Testis (tissue), 3 donors: ENCODE data around the gene TRIM46. TPM values are rescaled to one million over a fixed set of nuclear protein-coding genes. Genes with fewer than 3 reads are reported as not detected.

Source experiments
- DNase-seq: peaks from one replicate; pipeline ENCODE4 v3.0.0-alpha.2; 2019
- H3K27ac ChIP-seq, 2 donors: fragments of 200-600 bp; sonication (generic); one replicate each; pipeline ENCODE4 v1.5.1; 2019
- H3K27me3 ChIP-seq: fragments of 200-600 bp; sonication (generic); one replicate; pipeline ENCODE4 v1.5.1; 2019
- H3K36me3 ChIP-seq: fragments of 200-600 bp; sonication (generic); one replicate; pipeline ENCODE4 v1.5.1; 2017; ENCODE audit warnings: low read depth; ENCODE audit errors: missing control alignments
- H3K4me1 ChIP-seq: fragments of 200-600 bp; sonication (generic); one replicate; pipeline ENCODE4 v1.5.1; 2019
- H3K4me3 ChIP-seq, 2 donors: fragments of 200-600 bp; sonication (generic); one replicate each; pipeline ENCODE4 v1.5.1; 2017 to 2019
- H3K9me3 ChIP-seq: fragments of 200-600 bp; sonication (generic); one replicate; pipeline ENCODE4 v1.5.1; 2017
- POLR2A ChIP-seq: fragments of 450-650 bp; IDR thresholded peaks from one replicate; pipeline ENCODE4 v1.6.1; 2017; ENCODE audit warnings: antibody characterized with exemption, mild to moderate bottlenecking, moderate library complexity
- WGBS, 2 donors: methylation state at CpG; one replicate each; pipeline ENCODE4 v1.1.5; 2018; 5-methylcytosine and 5-hydroxymethylcytosine counted together
- intact Hi-C: fragments of 100-400 bp; cut with DNase I; formaldehyde crosslinking; loops from one replicate; pipeline ENCODE4 v1.15.1; 2023; ENCODE audit warnings: low total_unique reads
- polyA plus RNA-seq: library from polyadenylated mRNA; stranded (reverse); fragments of 350-450 nt; fragmentation: Illumina TruSeq; extraction: RNeasy Lipid Tissue Mini Kit (QIAGEN cat#74804); gene quantifications from one replicate; pipeline ENCODE4 v1.2.3, GENCODE V29; 2014; ENCODE audit warnings: low read depth, low replicate concordance; ENCODE audit not compliant: insufficient read depth
- total RNA-seq, 2 donors: library from RNA; depleted of rRNA; stranded (reverse); fragments of >200 nt; gene quantifications; one replicate each; pipeline ENCODE4 v1.2.3, GENCODE V29; 2016
- TF ChIP-seq, protein P1 (sequence below), 3 experiments: fragments of 450-650 bp in 2 of 3; fragments of 200-600 bp in 1 of 3; sonication (generic) in 1 of 3; IDR thresholded peaks; one replicate each; pipeline ENCODE4 v1.5.1; 2016 to 2019; ENCODE audit warnings: antibody characterized with exemption in 3 of 3, mild to moderate bottlenecking in 2 of 3, moderate library complexity in 1 of 3

Gene TRIM46
- total and polyA plus RNA-seq, 3 donors from 2014 or later, result 3.7 to 4.0 (median 3.9) TPM

DNA sequence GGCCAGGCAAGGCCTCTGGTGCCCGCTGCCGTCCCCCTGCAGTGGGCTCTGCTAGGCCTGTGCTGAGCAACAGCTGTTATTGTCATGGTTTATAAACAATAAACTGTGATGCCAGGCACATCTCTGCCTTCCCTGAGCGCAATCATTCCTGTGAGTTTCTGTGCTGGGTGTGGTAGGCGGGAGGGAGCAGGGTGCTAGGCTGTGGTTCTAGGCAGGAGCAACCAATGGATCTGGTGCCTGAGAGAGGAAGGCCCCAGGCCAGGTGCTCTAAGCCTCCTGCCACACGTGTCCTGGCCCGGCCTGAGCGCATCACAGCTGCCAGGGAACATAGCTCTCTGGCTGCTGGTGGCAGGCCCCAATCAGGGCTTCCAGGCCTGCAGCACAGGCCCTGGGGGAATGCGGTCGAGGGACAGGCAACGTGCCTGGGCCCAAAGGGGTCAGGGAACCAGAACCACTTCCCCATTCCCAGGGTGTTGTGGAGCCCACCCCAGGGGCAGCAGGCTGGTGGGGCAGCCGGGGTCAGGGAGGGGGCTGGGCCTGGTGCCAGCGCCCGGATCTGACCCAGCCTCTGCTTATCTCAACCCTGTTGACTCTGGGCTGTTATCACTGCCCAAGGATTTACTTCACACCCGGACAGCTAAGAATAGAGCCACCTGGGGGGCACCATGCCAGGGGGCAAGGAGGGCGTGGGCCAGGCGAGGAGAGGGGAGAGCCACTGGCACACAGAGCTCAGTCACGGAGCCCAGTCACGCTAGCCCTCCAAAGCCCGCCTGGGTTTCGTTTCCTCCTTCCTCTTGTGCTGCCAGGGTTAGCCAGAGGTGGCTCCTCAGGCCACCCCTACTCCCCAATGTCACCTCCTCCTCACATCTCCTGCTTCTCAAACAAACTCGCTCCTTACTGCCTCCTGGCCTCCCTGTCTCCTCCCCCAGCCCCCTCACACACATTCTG lies 11.5 kb downstream of the TRIM46 start:
- intact Hi-C loops, result no loop called here
- 70 to 84% methylated on average over 12 to 21 of the region's 21 CpGs for WGBS, 2 donors
- Histone ChIP-seq H3K27ac (no peak overlapping the region), H3K27me3 (no peaks in the 10 kb centered on the region), H3K4me1 (no peaks in the 10 kb centered on the region), H3K4me3 (no peak overlapping the region), H3K36me3 (no peaks in the 10 kb centered on the region), H3K9me3 (no peaks in the 10 kb centered on the region)
- no peak for TF ChIP-seq POLR2A
- TF ChIP-seq, protein P1, sequence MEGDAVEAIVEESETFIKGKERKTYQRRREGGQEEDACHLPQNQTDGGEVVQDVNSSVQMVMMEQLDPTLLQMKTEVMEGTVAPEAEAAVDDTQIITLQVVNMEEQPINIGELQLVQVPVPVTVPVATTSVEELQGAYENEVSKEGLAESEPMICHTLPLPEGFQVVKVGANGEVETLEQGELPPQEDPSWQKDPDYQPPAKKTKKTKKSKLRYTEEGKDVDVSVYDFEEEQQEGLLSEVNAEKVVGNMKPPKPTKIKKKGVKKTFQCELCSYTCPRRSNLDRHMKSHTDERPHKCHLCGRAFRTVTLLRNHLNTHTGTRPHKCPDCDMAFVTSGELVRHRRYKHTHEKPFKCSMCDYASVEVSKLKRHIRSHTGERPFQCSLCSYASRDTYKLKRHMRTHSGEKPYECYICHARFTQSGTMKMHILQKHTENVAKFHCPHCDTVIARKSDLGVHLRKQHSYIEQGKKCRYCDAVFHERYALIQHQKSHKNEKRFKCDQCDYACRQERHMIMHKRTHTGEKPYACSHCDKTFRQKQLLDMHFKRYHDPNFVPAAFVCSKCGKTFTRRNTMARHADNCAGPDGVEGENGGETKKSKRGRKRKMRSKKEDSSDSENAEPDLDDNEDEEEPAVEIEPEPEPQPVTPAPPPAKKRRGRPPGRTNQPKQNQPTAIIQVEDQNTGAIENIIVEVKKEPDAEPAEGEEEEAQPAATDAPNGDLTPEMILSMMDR (IDR thresholded peaks at IDR 0.05), result no peak
- no peak for DNase-seq

DNA sequence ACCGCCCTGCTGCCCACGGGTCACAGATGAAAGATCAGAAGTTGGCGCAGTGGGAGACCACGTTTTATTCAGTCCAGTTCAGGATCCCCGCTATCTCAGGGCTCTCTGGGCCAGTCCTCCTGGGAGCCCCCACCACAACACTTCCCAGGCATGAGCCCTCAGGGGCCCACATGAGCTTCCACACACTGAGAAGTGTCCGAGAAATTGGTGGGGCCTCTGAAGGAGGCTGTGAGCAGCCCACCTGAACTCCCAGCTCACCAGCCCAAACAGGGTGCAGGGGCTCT lies 12.1 kb downstream of the TRIM46 start:
- H3K27ac ChIP-seq, result no peak overlapping the region
- no peak overlapping the region for H3K4me3 ChIP-seq
- no peaks in the 10 kb centered on the region for H3K9me3 ChIP-seq
- WGBS, 2 donors, result 65 to 71% methylated on average over 5 to 6 of the region's 6 CpGs
- DNase-seq, result no peak
- H3K4me1 ChIP-seq, result no peaks in the 10 kb centered on the region
- H3K36me3 ChIP-seq, result no peaks in the 10 kb centered on the region
- intact Hi-C loops, result no loop called here
- no peaks in the 10 kb centered on the region for H3K27me3 ChIP-seq
- TF ChIP-seq POLR2A, result no peak
- TF ChIP-seq, protein P1 (IDR thresholded peaks at IDR 0.05), result no peak

DNA sequence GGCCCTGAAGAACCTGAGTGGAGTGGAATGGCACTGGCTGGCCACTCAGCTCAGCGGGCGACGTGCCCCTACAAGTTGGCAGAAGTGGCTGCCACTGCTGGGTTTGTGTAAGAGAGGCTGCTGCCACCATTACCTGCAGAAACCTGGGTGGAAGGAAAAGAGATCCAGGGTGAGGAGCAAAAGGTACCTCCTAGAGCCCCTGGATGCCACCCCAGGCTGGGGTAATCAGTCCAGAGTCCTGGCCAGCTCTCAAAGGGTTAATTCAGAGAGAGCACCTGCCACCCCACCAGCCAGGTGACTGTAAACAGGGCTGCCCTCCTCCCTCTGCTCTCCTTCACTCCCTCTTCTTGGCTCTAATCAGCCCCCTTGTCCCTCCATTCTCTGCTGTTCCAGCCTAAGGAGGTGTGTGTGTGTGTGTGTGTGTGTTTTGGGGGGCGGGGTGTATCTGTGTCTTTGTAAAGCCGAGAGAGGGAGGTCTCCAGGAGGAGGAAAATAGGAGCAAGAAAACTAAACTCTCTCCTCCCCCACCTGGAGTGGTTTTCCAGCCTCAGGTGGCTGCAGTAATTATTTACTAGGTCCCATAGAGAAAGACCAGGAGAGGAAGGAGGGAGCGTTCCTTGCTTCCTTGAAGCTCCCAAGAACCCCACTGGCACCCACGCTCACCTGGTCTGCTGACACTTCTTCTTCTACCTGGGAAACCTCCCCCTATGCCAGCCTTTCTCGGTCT lies 12.6 kb downstream of the TRIM46 start:
- intact Hi-C loops, result no loop called here
- H3K27me3 ChIP-seq, result no peaks in the 10 kb centered on the region
- H3K36me3 ChIP-seq, result no peaks in the 10 kb centered on the region
- no peak for DNase-seq
- H3K27ac ChIP-seq, result no peak overlapping the region
- TF ChIP-seq POLR2A, result no peak
- TF ChIP-seq, protein P1 (IDR thresholded peaks at IDR 0.05), result no peak
- no peaks in the 10 kb centered on the region for H3K4me1 ChIP-seq
- H3K4me3 ChIP-seq, result no peak overlapping the region
- 78 to 84% methylated on average over 6 to 8 of the region's 8 CpGs for WGBS, 2 donors
- no peaks in the 10 kb centered on the region for H3K9me3 ChIP-seq

DNA sequence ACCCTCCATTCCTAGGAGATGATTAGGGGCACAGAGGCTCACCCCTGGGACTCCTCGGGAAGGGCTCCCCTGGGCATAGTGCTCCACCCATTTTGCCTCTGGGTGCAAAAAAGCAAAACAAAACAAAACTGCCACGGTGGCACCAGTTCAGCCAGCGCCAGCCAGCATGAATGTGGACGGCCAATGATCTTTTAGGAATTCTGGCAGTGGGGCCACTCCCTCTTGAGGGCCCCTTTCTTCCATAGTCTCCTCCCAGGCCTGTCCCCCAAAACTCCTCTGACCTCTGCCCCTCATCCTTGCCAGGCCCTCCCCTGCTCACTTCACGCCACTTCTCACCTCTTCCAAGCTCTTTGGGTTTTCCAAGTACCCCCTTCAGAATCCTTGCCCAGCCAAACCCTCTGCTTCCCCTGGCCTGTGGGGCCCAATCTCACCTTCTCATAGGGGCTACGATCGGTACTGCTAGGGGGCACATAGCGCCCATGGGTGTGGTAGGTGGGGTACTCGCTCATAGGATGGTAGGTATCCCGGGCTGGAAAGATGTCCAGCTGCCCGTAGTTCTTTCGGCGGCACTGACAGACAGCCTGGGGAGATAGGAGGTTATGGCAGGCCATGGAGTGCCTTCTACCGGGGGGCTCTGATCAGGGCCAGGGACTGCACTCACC lies 13.3 kb downstream of the TRIM46 start:
- Histone ChIP-seq H3K4me1 (no peaks in the 10 kb centered on the region), H3K27ac (no peak overlapping the region), H3K4me3 (no peak overlapping the region), H3K36me3 (no peaks in the 10 kb centered on the region), H3K27me3 (no peaks in the 10 kb centered on the region), H3K9me3 (no peaks in the 10 kb centered on the region)
- TF ChIP-seq POLR2A, result no peak
- TF ChIP-seq, protein P1 (IDR thresholded peaks at IDR 0.05), result no peak
- 82 to 87% methylated on average over 14 of the region's 14 CpGs for WGBS, 2 donors
- intact Hi-C loops, result no loop called here
- DNase-seq, result no peak
